H4 (cell line): ENCODE measurements around the gene HES7. TPM values are rescaled to one million over a fixed set of nuclear protein-coding genes. Genes with fewer than 3 reads are reported as not detected.

Experiments used
- DNase-seq: peaks from one replicate; pipeline ENCODE4 v3.0.0-alpha.2; 2015; ENCODE audit warnings: low spot score
- total RNA-seq: library from RNA; depleted of rRNA; stranded (reverse); fragments of >200 nt; shearing (Covaris generic); gene quantifications from 2 replicates; pipeline ENCODE4 v1.2.3, GENCODE V29; 2014

Gene HES7
- total RNA-seq, 1 experiment from 2014 or later, result 0.14 TPM

- DNase-seq, result no peak
These were observed 19.9 kb upstream of the HES7 start for GRCh38 chr17:8143581-8144400.

DNA sequence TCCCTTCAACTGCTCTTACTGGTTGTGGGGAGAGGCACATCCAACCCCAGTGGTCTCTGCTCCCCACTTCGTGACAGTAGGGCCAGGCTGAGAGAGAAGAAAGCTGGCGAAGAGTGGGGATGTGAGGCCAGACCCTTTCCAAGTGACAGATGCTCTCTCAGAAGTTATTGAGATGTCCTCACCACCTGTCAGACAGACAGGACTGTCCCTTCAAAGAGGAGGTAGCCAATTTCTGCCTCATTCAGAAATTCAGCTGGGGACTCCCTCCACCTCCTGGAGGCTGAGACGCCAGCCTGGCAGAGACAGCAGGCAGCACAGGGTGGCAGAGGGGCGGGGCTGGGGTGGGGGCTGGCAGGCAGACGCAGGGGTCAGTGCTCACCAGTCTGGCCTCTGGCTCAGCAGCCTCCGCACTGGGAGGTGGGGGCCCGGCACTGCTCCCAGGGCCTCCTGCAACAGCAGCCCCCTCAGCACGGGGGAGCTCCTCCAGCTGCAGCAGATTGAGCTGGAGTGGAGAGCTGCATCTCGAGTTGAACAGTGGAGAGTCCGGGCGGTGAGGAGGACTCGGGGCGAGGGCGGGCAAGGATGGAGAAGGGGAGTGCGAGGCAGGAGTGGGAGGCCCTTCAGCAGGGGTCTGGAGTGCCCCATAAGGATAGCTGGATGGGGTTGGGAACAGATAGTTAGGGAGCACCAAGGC is 19.1 kb upstream of the HES7 start:
- DNase-seq, result no peak

DNA sequence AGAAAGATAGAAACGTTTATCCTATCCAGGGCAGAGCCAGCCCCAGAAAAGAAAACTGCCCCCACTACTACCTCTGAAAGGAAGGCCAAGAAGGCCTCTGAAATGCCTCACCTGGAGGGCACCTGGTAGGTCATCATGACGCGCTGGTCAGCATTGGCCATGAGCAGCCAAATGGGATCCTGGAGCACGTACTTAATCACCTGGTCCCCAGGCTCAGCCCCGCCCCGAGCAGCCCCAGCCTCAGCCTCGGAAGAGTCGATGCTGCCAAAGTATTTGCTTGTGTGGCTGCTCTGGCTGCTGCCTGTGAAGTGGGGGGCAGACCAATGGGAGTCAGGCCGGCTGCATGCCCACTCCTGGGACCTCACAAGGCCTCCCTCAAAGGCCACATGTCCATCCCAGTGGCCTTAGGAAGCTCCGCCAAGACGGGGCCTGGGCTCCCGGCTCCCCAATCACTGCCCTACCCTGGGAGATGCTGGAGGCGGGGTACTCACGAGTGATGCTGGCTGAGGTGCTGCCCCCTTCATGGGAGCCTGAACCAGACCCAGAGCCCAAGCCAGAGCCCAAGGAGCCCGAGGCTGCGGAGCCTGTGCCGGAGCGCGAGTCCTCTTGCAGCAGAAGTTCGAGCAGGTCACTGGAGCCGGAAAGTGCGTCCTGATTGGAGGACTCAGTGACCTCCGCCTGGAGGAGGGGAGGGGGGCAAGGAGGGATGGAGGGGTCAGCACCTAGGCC is 18.4 kb upstream of the HES7 start:
- no peak for DNase-seq

DNA sequence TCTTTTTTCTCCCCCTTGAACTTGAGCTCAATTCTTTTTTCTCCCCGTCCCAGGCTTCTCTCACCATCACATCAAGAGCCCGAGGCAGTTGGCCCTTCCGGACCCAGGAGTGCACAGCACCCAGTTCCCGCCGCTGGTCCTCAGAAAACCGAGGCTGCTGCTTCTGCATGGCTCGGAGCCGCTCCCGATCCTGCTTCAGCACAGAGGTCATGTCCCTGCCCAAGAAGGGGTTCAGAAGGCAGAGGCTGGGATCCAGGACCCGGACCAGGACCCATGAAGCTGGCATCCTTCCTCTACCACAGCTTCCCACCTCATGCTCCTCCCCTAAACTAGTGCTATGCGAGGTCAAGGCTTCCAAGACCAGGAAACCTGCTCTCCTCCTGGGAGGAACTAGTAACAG is 17.8 kb upstream of the HES7 start:
- DNase-seq, result no peak

- DNase-seq, result no peak
These were observed 17.1 kb upstream of the HES7 start for GRCh38 chr17:8141045-8141444.

GRCh38 chr17:8140065-8141029 is 16.4 kb upstream of the HES7 start:
- no peak for DNase-seq

DNA sequence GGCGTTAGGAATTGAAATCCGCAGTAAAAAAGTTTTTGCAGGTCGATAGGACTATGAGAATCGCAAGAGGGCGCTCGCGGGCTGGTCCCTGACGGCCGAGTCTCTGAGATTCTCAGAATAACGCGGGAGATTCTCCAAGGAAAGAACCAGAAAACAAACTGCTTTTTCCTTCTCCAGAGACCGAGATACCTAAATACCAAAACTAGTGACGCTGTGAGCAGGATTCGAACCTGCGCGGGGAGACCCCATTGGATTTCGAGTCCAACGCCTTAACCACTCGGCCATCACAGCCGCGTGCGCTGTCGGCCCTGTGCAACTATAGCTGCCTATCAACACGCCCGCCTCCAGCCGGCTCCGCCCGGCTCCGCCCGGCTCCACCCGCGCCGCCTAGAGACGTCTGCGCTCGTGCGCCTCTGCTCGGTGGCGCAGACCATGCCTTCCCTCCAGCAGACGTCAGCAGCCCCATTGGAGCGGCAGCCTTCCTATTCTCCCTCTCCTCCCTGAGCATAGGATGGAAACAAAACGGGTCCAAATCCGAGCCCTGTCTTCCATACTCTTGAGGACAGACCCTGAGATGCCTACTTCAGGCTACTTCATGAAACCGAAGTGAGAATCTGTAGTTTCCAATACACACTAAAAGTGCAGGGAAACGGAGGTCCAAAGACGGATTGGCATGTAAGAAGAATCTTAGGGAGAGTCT is 14.9 kb upstream of the HES7 start:
- peak; percentile 93 for DNase-seq

- DNase-seq, result no peak
These were observed 14.4 kb upstream of the HES7 start for GRCh38 chr17:8138374-8138671.

DNA sequence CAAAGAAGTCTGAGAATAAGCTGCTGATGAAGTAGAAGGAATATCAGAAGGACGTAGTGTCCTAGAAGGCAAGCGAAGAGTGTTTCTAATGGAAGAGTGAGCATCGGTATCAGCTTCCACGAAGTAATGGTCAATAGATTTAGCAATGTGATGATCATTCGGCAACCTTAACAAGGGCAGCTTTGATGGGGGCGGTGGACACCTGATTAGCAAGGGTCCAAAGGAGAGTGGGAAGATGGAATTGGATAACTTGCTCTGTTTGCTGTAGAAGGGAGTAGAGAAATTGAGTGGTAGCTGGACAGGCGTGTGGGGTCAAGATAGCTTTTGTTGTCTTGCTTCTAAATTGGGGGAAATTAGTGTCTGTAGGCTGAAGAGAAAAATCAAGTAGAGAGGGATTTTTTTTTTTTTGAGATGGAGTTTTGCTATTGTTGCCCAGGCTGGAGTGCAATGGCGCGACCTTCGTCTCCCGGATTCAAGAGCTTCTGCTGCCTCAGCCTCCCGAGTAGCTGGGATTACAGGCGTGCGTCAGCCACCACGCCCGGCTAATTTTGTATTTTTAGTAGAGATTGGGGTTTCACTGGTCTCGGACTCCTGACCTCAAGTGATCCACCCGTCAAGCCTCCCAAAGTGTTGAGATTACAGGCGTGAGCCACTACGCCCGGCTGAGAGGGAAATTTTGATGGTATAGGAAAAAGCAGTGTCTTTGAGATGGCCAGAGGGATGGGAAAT is 13.9 kb upstream of the HES7 start:
- DNase-seq, result no peak

GRCh38 chr17:8133941-8134340 is 10.0 kb upstream of the HES7 start:
- DNase-seq, result no peak

DNA sequence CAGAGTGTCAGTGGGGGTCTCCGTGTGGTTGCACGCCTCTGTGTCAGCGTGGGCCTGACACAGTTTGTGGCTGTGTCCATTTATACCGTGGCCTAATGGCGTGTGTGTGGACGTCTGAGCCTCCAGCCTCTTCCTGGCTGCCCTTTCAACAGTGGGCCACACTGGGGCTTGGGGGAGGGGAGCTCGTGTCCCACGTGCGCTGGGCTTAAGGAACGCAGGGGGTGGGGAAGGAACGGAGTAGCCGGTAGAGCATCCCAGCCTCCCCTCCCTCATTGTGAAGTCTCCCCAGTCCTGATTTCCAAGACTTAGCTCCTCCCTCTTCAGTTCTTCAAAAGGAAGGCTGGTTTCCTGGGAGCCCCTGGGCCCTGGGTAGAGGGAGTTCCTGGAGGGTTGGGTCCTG is 9.5 kb upstream of the HES7 start:
- no peak for DNase-seq

- no peak for DNase-seq
These were observed 8.0 kb upstream of the HES7 start for GRCh38 chr17:8131844-8132441.

DNA sequence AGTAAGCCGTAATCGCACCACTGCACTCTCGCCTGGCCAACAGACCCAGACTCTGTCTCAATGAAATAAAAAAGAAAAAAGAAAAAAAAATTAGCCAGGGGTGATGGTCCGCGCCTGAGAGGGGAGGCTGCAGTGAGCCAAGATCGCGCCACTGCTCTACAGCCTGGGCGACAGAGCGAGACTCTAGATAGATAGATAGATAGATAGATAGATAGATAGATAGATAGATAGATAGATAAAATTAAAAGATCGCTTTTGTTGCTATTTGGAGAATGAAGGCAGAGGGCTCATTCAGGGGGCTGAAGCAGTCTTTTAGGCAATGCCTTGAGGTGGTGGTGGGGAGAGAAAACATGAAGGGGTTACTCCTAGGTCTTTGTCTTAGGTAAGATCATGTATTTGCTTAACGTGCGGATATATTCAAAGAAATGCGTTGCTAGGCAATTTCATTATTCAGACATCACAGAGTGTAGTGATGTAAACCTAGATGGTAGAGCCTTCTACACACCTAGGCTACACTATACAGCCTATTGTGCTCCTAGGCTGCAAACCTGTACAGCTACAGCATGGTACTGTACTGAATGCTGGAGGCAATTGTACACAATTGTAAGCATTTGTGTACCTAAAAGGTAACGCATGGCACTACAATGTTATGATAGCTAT is 4.3 kb upstream of the HES7 start:
- DNase-seq, result no peak

DNA sequence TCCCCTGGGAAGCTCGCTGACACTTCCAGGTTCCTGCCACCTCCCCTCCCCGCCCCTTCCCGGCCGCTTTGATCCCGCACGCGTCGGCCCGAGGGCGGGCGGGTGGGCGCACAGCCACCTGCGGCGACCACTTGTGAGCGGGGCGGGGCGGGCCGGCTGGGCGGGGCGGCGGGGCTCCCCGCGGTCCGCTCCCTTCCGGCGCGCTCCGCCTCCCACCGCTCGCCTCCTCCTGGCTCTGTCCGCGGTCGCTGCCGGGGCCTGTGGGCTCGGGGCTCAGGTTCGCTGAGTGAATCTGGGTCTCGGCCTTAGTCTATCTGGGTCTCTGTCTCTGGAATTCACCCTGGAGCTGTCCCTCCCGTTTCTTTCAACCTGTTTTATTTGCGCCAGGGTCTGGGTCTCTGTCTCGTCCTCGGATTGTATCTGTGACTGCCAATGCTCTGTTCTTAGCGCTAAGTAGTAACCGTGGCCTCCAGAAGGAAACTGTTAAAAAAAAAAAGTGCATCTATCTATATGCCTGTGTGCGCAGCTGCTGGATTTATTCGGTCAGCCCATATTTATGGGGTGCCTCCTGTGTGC is 2.7 kb upstream of the HES7 start:
- DNase-seq, result no peak

DNA sequence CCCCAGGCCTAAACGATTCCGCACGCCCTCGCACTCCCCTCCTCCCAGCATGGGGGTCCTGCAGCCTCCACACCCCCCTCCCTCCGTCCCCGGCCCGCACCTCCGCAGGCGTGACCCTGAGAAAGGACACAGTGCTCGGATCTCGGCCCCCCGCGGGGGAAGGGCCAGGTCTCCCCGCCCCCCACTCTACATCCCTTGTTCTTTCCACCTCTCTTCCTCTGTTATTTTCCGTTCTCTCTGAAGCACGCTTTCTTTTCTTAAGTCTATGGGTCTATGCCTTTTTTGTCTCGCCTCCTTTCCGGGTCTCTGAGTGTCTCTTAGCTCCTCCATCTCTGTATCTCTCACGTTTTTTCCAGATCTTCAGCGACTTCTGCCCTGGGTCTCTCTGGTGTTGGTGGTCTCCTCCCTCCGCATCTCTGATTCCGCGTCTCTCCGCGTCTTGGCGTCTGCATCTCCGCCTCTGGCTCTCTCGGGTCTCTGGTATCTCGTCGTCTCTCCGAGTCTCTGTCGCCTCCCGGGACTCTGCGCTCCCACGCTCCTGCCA is 2.1 kb upstream of the HES7 start:
- DNase-seq, result no peak

DNA sequence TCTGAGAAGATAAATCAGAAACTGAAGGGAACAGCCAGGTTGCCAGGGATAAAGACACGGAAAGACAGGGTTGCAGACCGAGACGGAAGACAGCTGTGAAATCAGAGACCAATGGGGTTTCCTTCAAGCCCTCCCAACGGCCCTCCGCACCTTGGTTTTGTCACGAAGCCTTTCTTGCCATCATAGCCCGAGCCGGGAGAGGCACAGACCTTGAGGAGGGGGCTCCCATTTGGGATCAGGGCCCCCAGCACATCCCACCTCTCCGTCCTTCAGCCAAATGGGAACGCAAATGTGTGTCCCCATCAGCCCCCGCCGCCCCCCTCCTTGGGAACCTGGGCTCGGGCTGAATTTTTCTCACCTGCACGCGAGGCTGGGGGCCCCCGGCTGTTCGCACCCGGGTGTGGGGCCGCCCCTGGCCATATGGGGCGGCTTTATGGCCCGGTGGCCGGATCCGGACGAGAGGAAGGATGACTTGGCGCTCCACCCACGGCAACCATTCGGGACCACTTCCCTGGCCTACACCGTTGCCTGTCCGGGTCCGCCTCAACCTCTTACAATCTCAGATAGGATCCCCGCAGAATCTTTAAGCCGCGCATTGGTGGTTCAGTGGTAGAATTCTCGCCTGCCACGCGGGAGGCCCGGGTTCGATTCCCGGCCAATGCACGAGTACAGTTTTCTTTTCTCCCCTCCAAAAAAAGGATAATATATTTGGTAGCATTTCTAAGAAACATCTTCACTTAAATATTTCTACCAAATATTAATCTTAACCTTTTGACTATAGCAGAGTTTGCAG is 1.4 kb upstream of the HES7 start:
- DNase-seq, result no peak

DNA sequence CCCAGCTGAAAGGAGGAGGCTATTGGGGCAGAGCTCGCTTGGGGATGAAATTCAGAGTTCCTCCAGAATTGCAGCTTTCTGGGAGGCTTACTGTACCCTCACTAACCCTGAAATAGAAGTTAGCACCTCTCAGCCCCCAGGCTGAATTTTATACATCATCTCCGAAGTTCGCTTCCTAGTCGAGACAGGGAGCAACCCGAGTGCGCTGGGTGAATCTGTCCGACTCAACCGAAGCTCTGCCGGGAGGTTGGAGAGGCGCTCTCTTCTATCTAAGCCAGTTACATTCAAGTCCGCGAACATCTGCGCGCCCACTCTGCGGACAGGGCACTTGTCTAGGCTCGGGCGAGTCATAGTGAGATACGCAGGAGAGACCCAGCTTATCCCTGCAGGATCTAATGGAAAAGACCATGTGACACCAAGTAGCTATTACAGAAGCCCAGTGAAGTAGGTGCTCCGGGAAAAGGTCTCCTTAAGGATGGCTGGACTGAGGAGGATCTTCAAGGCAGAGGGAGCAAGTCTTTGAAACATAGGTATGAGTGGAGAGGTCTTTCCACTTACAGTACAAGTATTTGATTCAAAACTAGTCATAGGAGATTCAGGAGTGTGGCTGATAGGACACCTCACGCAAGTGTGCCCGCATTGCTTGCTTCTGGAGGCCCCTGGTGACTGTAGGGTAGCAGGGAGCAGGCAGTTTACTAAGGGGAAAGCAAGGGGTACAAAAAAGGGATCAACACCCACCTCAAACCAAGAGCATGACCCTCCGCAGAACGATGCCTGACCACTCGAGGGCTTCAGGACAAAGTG is 646 bp upstream of the HES7 start:
- no peak for DNase-seq
